Ishikawa (cell line): Measurements from ENCODE around the gene ADGRL2.

Source experiments
- CEBPB ChIP-seq: IDR thresholded peaks from 2 replicates; pipeline ENCODE4 v1.6.1; 2012
- CREB1 ChIP-seq: IDR thresholded peaks from 2 replicates; pipeline ENCODE4 v1.6.1; 2012; ENCODE audit warnings: low read depth
- EGR1 ChIP-seq: IDR thresholded peaks from 2 replicates; pipeline ENCODE4 v1.6.1; 2012
- EP300 ChIP-seq: IDR thresholded peaks from 2 replicates; pipeline ENCODE4 v1.6.1; 2012; ENCODE audit warnings: borderline replicate concordance
- FOXM1 ChIP-seq: IDR thresholded peaks from 2 replicates; pipeline ENCODE4 v1.6.1; 2012; ENCODE audit warnings: low read depth, borderline replicate concordance
- NFIC ChIP-seq: IDR thresholded peaks from 2 replicates; pipeline ENCODE4 v1.6.1; 2012
- RAD21 ChIP-seq: IDR thresholded peaks from 2 replicates; pipeline ENCODE4 v1.6.1; 2012; ENCODE audit warnings: low read depth
- REST ChIP-seq: IDR thresholded peaks from 2 replicates; pipeline ENCODE4 v1.6.1; 2012; ENCODE audit warnings: low read depth, mild to moderate bottlenecking
- TAF1 ChIP-seq: IDR thresholded peaks from 2 replicates; pipeline ENCODE4 v1.6.1; 2012; ENCODE audit warnings: low read depth, mild to moderate bottlenecking
- TCF12 ChIP-seq: IDR thresholded peaks from 2 replicates; pipeline ENCODE4 v1.6.1; 2012; ENCODE audit warnings: low read depth
- TEAD4 ChIP-seq: IDR thresholded peaks from 2 replicates; pipeline ENCODE4 v1.6.1; 2012
- USF1 ChIP-seq: IDR thresholded peaks from 2 replicates; pipeline ENCODE4 v1.6.1; 2012
- YY1 ChIP-seq: IDR thresholded peaks from 2 replicates; pipeline ENCODE4 v1.6.1; 2012; ENCODE audit warnings: low read depth
- ZBTB7A ChIP-seq: IDR thresholded peaks from 2 replicates; pipeline ENCODE4 v1.6.1; 2012; ENCODE audit warnings: low read depth
- TF ChIP-seq, protein P1 (sequence below): IDR thresholded peaks from 2 replicates; pipeline ENCODE4 v1.6.1; 2012

ADGRL2 gene

GRCh38 chr1:81954534-81955020 lies 153.8 kb downstream of the ADGRL2 start:
- TF ChIP-seq NFIC = no peak
- TF ChIP-seq EP300 = no peak
- no peak for TF ChIP-seq RAD21
- TF ChIP-seq FOXM1 = no peak
- no peak for TF ChIP-seq REST
- TF ChIP-seq TEAD4 = no peak
- TF ChIP-seq CEBPB = no peak
- TF ChIP-seq EGR1 = no peak
- TF ChIP-seq ZBTB7A = no peak
- no peak for TF ChIP-seq TAF1
- TF ChIP-seq CREB1 = no peak
- TF ChIP-seq TCF12 = no peak
- TF ChIP-seq, protein P1, sequence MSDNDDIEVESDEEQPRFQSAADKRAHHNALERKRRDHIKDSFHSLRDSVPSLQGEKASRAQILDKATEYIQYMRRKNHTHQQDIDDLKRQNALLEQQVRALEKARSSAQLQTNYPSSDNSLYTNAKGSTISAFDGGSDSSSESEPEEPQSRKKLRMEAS = no peak
- no peak for TF ChIP-seq YY1
- TF ChIP-seq USF1 = no peak

GRCh38 chr1:81967951-81968350 lies 167.2 kb downstream of the ADGRL2 start:
- TF ChIP-seq YY1 (no peak), FOXM1 (no peak)

DNA sequence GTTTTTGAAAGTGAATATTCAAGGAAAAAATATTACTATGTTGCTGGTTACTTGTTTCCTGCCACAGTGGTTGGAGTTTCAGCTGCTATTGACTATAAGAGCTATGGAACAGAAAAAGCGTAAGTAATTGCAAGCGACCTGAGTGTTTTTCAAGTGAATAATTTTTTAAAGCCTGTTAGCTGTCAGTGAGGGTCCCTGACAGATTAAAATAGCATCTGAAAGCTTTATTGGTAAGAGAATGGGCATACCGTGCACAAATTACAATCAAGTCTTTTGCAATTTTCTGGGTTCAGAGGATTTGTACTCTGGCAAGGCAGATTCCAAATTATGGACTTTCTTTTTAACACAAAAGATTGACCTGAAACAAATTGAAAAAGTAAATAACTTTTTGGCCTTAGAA lies 169.7 kb downstream of the ADGRL2 start:
- no peak for TF ChIP-seq TEAD4
- TF ChIP-seq EGR1 = no peak
- no peak for TF ChIP-seq CREB1
- TF ChIP-seq TCF12 = no peak
- TF ChIP-seq TAF1 = no peak
- no peak for TF ChIP-seq NFIC
- no peak for TF ChIP-seq CEBPB
- TF ChIP-seq FOXM1 = no peak
- no peak for TF ChIP-seq ZBTB7A
- no peak for TF ChIP-seq RAD21
- TF ChIP-seq EP300 = no peak

GRCh38 chr1:81974222-81974841 lies 173.6 kb downstream of the ADGRL2 start:
- TF ChIP-seq TAF1 = no peak
- no peak for TF ChIP-seq USF1
- TF ChIP-seq EP300 = no peak
- TF ChIP-seq TCF12 = no peak

GRCh38 chr1:81974883-81975555 lies 174.3 kb downstream of the ADGRL2 start:
- TF ChIP-seq, protein P1 = no peak
- TF ChIP-seq EGR1 (no peak), NFIC (no peak)

GRCh38 chr1:81976539-81976938 lies 175.8 kb downstream of the ADGRL2 start:
- TF ChIP-seq TEAD4 = no peak
- TF ChIP-seq CEBPB = no peak
- TF ChIP-seq NFIC = no peak
- no peak for TF ChIP-seq RAD21
- TF ChIP-seq, protein P1 = no peak
- no peak for TF ChIP-seq YY1
- no peak for TF ChIP-seq EGR1
- TF ChIP-seq TAF1 = no peak
- no peak for TF ChIP-seq REST
- TF ChIP-seq USF1 = no peak
- no peak for TF ChIP-seq FOXM1
- no peak for TF ChIP-seq CREB1
